OCI-LY7 (cell line): ENCODE results near the gene DLX1. TPM values are rescaled to one million over a fixed set of nuclear protein-coding genes. Genes with fewer than 3 reads are reported as not detected.
A peak's percentile ranks its signal among the peaks of the same experiment; 100 is the strongest.

Experiments used
- BruUV-seq: library from RNA; stranded (reverse); fragments of 400-500 nt; replicated peaks from 2 replicates; lab custom pipeline; 2021; lab: Mats Ljungman, UMichigan
- CTCF ChIA-PET: fragments of 300-600 bp; sonication (Branson Sonifier 250); formaldehyde crosslinking; loops from one replicate; lab custom pipeline; 2022; ENCODE audit warnings: antibody characterized with exemption; ENCODE audit not compliant: unreplicated experiment; lab: Charles Lee
- POLR2A ChIA-PET: fragments of 300-600 bp; sonication (Branson Sonifier 250); formaldehyde crosslinking; loops from one replicate; lab custom pipeline; 2022; ENCODE audit warnings: antibody characterized with exemption; lab: Charles Lee
- DNase-seq: peaks from one replicate; pipeline ENCODE4 v3.0.0-alpha.2; 2015; ENCODE audit warnings: low spot score
- H2AFZ ChIP-seq: fragments of 200-600 bp; sonication (generic), shearing (Covaris generic); 2 replicates; pipeline ENCODE4 v1.6.1; 2014; ENCODE audit warnings: mild to moderate bottlenecking, antibody characterized with exemption, low read length, moderate library complexity
- H3K27ac ChIP-seq: fragments of 200-600 bp; sonication (generic); 2 replicates; pipeline ENCODE4 v1.5.1; 2014; ENCODE audit warnings: mixed run types, low read depth, mild to moderate bottlenecking, moderate library complexity, low read length, inconsistent platforms; ENCODE audit not compliant: poor library complexity, severe bottlenecking
- H3K36me3 ChIP-seq: fragments of 200-600 bp; sonication (generic); 2 replicates; pipeline ENCODE4 v1.6.1; 2014; ENCODE audit warnings: mild to moderate bottlenecking, antibody characterized with exemption, low read length, moderate library complexity, mixed read lengths; ENCODE audit not compliant: insufficient read depth
- H3K4me1 ChIP-seq: fragments of 200-600 bp; sonication (generic); 2 replicates; pipeline ENCODE4 v1.5.1; 2014; ENCODE audit warnings: mild to moderate bottlenecking, low read length; ENCODE audit not compliant: insufficient read depth, poor library complexity, severe bottlenecking
- H3K4me2 ChIP-seq: fragments of 200-600 bp; sonication (generic); 2 replicates; pipeline ENCODE4 v1.6.1; 2014; ENCODE audit warnings: mild to moderate bottlenecking, low read length
- H3K4me3 ChIP-seq: fragments of 200-600 bp; sonication (generic); 2 replicates; pipeline ENCODE4 v1.5.1; 2014; ENCODE audit warnings: mild to moderate bottlenecking, low read depth, low read length; ENCODE audit not compliant: poor library complexity, severe bottlenecking
- H3K79me2 ChIP-seq: fragments of 200-600 bp; sonication (generic); 2 replicates; pipeline ENCODE4 v1.6.1; 2016; ENCODE audit warnings: low read depth, mild to moderate bottlenecking, low read length, moderate library complexity, mixed read lengths; ENCODE audit not compliant: insufficient read depth
- H3K9me2 ChIP-seq: fragments of 200-600 bp; sonication (generic); 2 replicates; pipeline ENCODE4 v1.6.1; 2016; ENCODE audit warnings: mild to moderate bottlenecking, low read length, mixed read lengths; ENCODE audit not compliant: insufficient read depth
- H3K9me3 ChIP-seq: fragments of 200-600 bp; sonication (generic); 2 replicates; pipeline ENCODE4 v1.6.1; 2014; ENCODE audit warnings: mild to moderate bottlenecking, mixed run types, low read length, mixed read lengths
- H4K20me1 ChIP-seq: fragments of 200-600 bp; sonication (generic); 2 replicates; pipeline ENCODE4 v1.6.1; 2014; ENCODE audit warnings: mild to moderate bottlenecking, antibody characterized with exemption, low read length, moderate library complexity, mixed read lengths; ENCODE audit not compliant: insufficient read depth
- CTCF ChIP-seq: fragments of 200-600 bp; sonication (generic); conservative IDR thresholded peaks from 2 replicates; pipeline ENCODE4 v1.5.1; 2014; ENCODE audit warnings: mild to moderate bottlenecking, antibody characterized with exemption, low read length, moderate library complexity, mixed read lengths
- EZH2phosphoT487 ChIP-seq: fragments of 200-600 bp; sonication (generic); IDR thresholded peaks from 2 replicates; pipeline ENCODE4 v1.6.1; 2018; ENCODE audit warnings: low read depth, borderline replicate concordance, mild to moderate bottlenecking, mixed run types, antibody characterized with exemption, low read length, moderate library complexity, mixed read lengths
- intact Hi-C: fragments of 100-400 bp; cut with micrococcal nuclease; formaldehyde crosslinking; loops from one replicate; pipeline ENCODE4 v1.10.0; 2022; ENCODE audit not compliant: unreplicated experiment
- total RNA-seq, 2 experiments: library from RNA; depleted of rRNA in 1 of 2; stranded (reverse); fragments of >200 nt in 1 of 2; shearing (Covaris generic) in 1 of 2; gene quantifications; 2 replicates each; pipeline ENCODE4 v1.2.3, GENCODE V29; 2014 to 2022

Gene DLX1
- total RNA-seq, 2 experiments from 2014 or later, result not detected

DNA sequence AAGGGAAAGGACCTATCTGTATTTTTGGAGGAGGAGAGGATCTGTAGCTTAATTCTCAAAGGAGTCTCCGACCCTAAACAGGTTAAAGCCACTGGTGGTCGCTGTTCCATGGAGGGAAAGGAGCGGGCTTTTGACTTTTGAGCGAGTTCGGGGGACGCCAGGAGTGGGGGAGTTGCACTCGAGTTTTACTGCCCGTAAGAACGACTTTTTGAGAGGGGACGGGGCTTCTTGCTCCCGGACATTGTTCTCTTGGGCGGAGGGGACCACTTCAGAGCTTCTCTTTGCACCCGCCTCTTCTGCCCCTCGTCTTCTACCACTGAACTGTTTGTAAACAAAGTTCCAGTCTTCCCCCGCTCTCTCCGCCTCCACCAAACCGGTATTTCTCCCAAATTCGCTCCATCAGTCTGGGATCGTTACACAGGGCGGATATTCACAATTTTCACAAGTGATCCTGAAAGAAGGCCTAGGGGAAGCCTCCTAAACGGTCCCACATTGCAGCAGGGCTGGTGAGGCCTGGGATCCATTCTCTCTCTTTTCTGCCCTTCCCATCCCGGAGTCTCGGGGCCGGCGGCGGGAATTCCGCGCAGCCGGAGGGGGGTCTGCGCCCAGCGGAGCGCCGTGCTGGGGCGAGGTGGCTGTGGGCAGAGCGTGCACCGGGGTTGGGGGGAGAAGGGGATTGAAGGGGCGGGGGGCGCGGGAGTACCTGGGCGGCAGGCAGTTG is 10.8 kb downstream of the DLX1 start:
- peak; percentile 14 for DNase-seq
- ChIA-PET POLR2A (interaction anchor here (1.0 kb wide), 1 partner anchor 442 kb away, joined by 3 read pairs; no protein-coding TSS in a partner anchor), CTCF (no interaction called here)
- peak overlapping the region; percentile 66 for H3K4me2 ChIP-seq
- intact Hi-C loops, result no loop called here
- H3K9me3 ChIP-seq, result no peaks in the 10 kb centered on the region
- TF ChIP-seq EZH2phosphoT487, result no peak
- peak; percentile 53; the same call in 1 of the 2 replicates for TF ChIP-seq CTCF
- no peak overlapping the region for H3K27ac ChIP-seq
- H3K79me2 ChIP-seq, result no peaks in the 10 kb centered on the region
- H4K20me1 ChIP-seq, result no peaks in the 10 kb centered on the region
- no peaks in the 10 kb centered on the region for H3K36me3 ChIP-seq
- peaks cover 5% of the 10 kb centered on the region for H3K4me1 ChIP-seq
- H3K9me2 ChIP-seq, result no peaks in the 10 kb centered on the region
- no TSS peak for BruUV-seq
- peak overlapping the region; percentile 62 for H3K4me3 ChIP-seq
- H2AFZ ChIP-seq, result peak overlapping the region; percentile 34; the same call in 1 of the 2 replicates

DNA sequence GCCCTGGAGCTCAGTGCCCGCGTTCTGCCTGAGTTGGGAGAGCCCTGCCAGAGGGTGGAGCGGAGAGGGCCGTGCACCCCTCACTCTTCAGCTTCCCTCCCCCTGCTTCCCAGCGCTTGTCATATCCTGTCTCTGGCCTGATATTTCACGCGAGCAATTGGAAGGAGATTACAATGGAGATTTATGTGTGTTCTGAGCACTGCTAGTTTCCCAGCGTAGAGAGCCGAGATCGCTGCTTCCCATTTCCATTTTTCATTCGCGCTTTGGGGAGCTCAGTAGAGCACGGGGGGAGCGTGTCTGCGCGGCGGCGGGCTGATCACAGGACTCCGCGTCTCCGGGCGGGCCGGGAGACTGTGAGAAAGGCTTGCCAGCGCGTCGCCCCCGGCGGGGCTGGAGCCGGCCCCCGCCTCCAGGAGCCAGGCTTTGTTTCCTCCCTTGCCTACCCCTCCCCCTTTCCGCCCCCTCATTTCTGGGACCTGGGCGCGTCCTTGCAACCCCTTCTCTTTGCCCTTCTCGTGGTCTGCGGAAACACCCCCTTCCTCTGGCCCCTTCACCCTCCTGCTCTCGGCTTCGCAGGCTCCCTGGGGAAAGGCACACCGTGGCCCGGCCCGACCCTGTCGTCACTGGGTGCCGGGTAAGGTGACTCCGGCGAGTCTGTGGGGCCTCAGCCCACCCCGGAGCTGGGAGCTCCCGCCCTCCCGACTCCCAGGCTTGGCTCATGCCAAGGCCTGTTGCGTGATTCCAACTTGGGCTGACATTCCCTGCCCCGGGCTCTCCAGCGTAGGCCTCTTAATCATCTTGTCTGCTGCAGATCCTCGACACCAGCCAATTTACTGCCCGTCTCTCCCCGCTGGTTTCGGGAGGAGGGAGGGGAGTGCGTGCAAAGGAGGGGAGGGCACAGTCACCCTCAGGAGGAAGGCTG is 11.6 kb downstream of the DLX1 start:
- Histone ChIP-seq H3K4me1 (peaks cover 5% of the 10 kb centered on the region), H3K4me3 (no peak overlapping the region), H3K4me2 (no peak overlapping the region; the same call in 1 of the 2 replicates), H3K27ac (no peak overlapping the region), H3K9me3 (no peaks in the 10 kb centered on the region), H4K20me1 (no peaks in the 10 kb centered on the region), H3K79me2 (no peaks in the 10 kb centered on the region), H3K9me2 (no peaks in the 10 kb centered on the region), H3K36me3 (no peaks in the 10 kb centered on the region), H2AFZ (no peak overlapping the region)
- ChIA-PET POLR2A (interaction anchor here (0.6 kb wide), 1 partner anchor 345 kb away, joined by 3 read pairs; no protein-coding TSS in a partner anchor), CTCF (no interaction called here)
- no peak for DNase-seq
- BruUV-seq, result no TSS peak
- TF ChIP-seq EZH2phosphoT487 (no peak), CTCF (no peak)
- intact Hi-C loops, result no loop called here
